Gastrocnemius medialis (tissue), 4 donors: ENCODE measurements around the gene NKIRAS2.

Experiments used
- CTCF ChIP-seq, 5 experiments: fragments of 450-650 bp in 3 of 5; fragments of 200-600 bp in 2 of 5; sonication (generic) in 2 of 5; IDR thresholded peaks in 4 of 5; conservative IDR thresholded peaks in 1 of 5; 1 replicate in 4 of 5; 2 replicates in 1 of 5; pipeline ENCODE4 v1.5.1; 2016 to 2019; ENCODE audit warnings: antibody characterized with exemption in 5 of 5, mild to moderate bottlenecking in 3 of 5, moderate library complexity in 3 of 5
- POLR2A ChIP-seq, 2 donors: fragments of 450-650 bp; IDR thresholded peaks; one replicate each; pipeline ENCODE4 v1.6.1; 2017; ENCODE audit warnings: antibody characterized with exemption in 2 of 2, mild to moderate bottlenecking in 2 of 2, moderate library complexity in 2 of 2

GRCh38 chr17:42034059-42034458, 14.2 kb downstream of the NKIRAS2 start:
- no peak for TF ChIP-seq POLR2A (IDR thresholded peaks at IDR 0.05)
- no peak for TF ChIP-seq CTCF (IDR thresholded peaks at IDR 0.05 in 4 of 5, conservative IDR thresholded peaks at IDR 0.05 in 1 of 5)
